Stimulated activated CD4-positive, alpha-beta T cell treated with anti-CD3 and anti-CD28 coated beads, Interleukin-1b, Interleukin-23, amount 100 ng/mL, for 24 hours (primary cell): ENCODE data around the gene LRRC32.
"Not testable (repeated sequence)": the region's sequence is repeated elsewhere in the genome, so short reads cannot be mapped to it uniquely, and the experiment has no call there.

Experiments
- DNase-seq, 4 experiments: peaks; one replicate each; pipeline ENCODE4 v3.0.0-alpha.2; 2020; ENCODE audit warnings: low read depth in 4 of 4, low spot score in 1 of 4

LRRC32 gene

GRCh38 chr11:76616676-76617552 lies 53.6 kb downstream of the LRRC32 start:
- no peak for DNase-seq

GRCh38 chr11:76615950-76616349 lies 54.6 kb downstream of the LRRC32 start:
- no peak for DNase-seq

GRCh38 chr11:76614471-76615179 lies 55.9 kb downstream of the LRRC32 start:
- DNase-seq: no peak

- no peak for DNase-seq
These were observed 56.6 kb downstream of the LRRC32 start for GRCh38 chr11:76613901-76614300.

- no peak for DNase-seq
These were observed 58.3 kb downstream of the LRRC32 start for GRCh38 chr11:76612226-76612625.

GRCh38 chr11:76610871-76611475 lies 59.6 kb downstream of the LRRC32 start:
- no peak for DNase-seq

GRCh38 chr11:76610371-76610770 lies 60.2 kb downstream of the LRRC32 start:
- DNase-seq: no peak

- DNase-seq: no peak
These were observed 60.7 kb downstream of the LRRC32 start for GRCh38 chr11:76609736-76610370.

GRCh38 chr11:76608879-76609460 lies 61.6 kb downstream of the LRRC32 start:
- DNase-seq: not testable (repeated sequence)

- not testable (repeated sequence) for DNase-seq
These were observed 62.3 kb downstream of the LRRC32 start for GRCh38 chr11:76608228-76608627.
